CD4-positive, alpha-beta T cell (primary cell): ENCODE data around the gene MAL. TPM values are rescaled to one million over a fixed set of nuclear protein-coding genes. Genes with fewer than 3 reads are reported as not detected.

Source experiments
- ATAC-seq: fragments of 200-7000 bp; cut with Tn5 transposase; one replicate; pipeline ENCODE4 v1.10.0; 2022; ENCODE audit warnings: mild to moderate bottlenecking; ENCODE audit not compliant: poor library complexity
- CTCF ChIA-PET: fragments of 350-600 bp; sonication (Branson Sonifier 250); formaldehyde crosslinking; loops from one replicate; lab custom pipeline; 2021; ENCODE audit warnings: antibody characterized with exemption, inconsistent platforms; lab: Charles Lee
- POLR2A ChIA-PET: fragments of 350-600 bp; sonication (Branson Sonifier 250); formaldehyde crosslinking; loops from one replicate; lab custom pipeline; 2021; ENCODE audit warnings: antibody characterized with exemption, inconsistent platforms; lab: Charles Lee
- DNase-seq, 14 experiments: peaks; one replicate each; pipeline ENCODE4 v3.0.0-alpha.2; 2013 to 2020; ENCODE audit warnings: mixed read lengths in 2 of 14
- H3K27ac ChIP-seq, 2 donors: one replicate each; pipeline versions ENCODE4 v1.5.1 to v1.7.0; 2013; ENCODE audit warnings: low read length in 2 of 2, low read depth in 1 of 2, mild to moderate bottlenecking in 1 of 2
- H3K27me3 ChIP-seq, 2 experiments: 1 replicate in 1 of 2; 2 replicates in 1 of 2; pipeline versions ENCODE4 v1.6.1 to v1.7.0; 2013; ENCODE audit warnings: low read length in 2 of 2, control low read depth in 1 of 2, mild to moderate bottlenecking in 1 of 2, moderate library complexity in 1 of 2; ENCODE audit not compliant: insufficient read depth in 2 of 2, control insufficient read depth in 1 of 2
- H3K36me3 ChIP-seq: one replicate; pipeline ENCODE4 v1.6.1; 2013; ENCODE audit warnings: low read length, control low read depth; ENCODE audit not compliant: insufficient read depth
- H3K4me1 ChIP-seq: one replicate; pipeline ENCODE4 v1.6.1; 2013; ENCODE audit warnings: low read length, control low read depth; ENCODE audit not compliant: insufficient read depth
- H3K4me3 ChIP-seq: one replicate; pipeline ENCODE4 v1.5.1; 2013; ENCODE audit warnings: mild to moderate bottlenecking, low read length, moderate library complexity
- H3K9me3 ChIP-seq, 2 experiments: 1 replicate in 1 of 2; 2 replicates in 1 of 2; pipeline versions ENCODE4 v1.6.1 to v1.7.0; 2013; ENCODE audit warnings: low read length in 2 of 2, mild to moderate bottlenecking in 2 of 2, control low read depth in 1 of 2, moderate library complexity in 1 of 2; ENCODE audit not compliant: control insufficient read depth in 1 of 2, insufficient read depth in 1 of 2
- H3K27ac Mint-ChIP-seq: one replicate; pipeline ENCODE4 v1.8.0; 2020; ENCODE audit warnings: mixed read lengths
- H3K27me3 Mint-ChIP-seq: one replicate; pipeline ENCODE4 v1.8.0; 2021; ENCODE audit warnings: mixed read lengths
- H3K36me3 Mint-ChIP-seq: one replicate; pipeline ENCODE4 v1.8.0; 2021; ENCODE audit warnings: low read depth, mixed read lengths
- H3K4me1 Mint-ChIP-seq: one replicate; pipeline ENCODE4 v1.8.0; 2021; ENCODE audit warnings: low read depth, mixed read lengths
- H3K4me3 Mint-ChIP-seq: one replicate; pipeline ENCODE4 v1.8.0; 2020; ENCODE audit warnings: mild to moderate bottlenecking, mixed read lengths
- H3K9me3 Mint-ChIP-seq: one replicate; pipeline ENCODE4 v1.8.0; 2020; ENCODE audit warnings: mixed read lengths
- intact Hi-C, 2 experiments: fragments of 100-400 bp; cut with DNase I in 1 of 2; cut with micrococcal nuclease in 1 of 2; formaldehyde crosslinking; loops; one replicate each; pipeline versions ENCODE4 v1.15.1 to v1.9.0; 2023 to 2025; cut with DNase I, micrococcal nuclease
- total RNA-seq, 174 experiments: library from RNA in 2 of 174; stranded (reverse) in 2 of 174; gene quantifications; one replicate each; pipeline ENCODE4 v1.2.3 and lab custom pipeline; 2021 to 2026
- TF ChIP-seq, protein P1 (sequence below): fragments of 200-600 bp; IDR thresholded peaks from one replicate; pipeline ENCODE4 v1.8.0; 2022; ENCODE audit warnings: antibody characterized with exemption, mild to moderate bottlenecking

Gene MAL
- total RNA-seq, 2 experiments from 2014 or later: 101 to 102 TPM

DNA sequence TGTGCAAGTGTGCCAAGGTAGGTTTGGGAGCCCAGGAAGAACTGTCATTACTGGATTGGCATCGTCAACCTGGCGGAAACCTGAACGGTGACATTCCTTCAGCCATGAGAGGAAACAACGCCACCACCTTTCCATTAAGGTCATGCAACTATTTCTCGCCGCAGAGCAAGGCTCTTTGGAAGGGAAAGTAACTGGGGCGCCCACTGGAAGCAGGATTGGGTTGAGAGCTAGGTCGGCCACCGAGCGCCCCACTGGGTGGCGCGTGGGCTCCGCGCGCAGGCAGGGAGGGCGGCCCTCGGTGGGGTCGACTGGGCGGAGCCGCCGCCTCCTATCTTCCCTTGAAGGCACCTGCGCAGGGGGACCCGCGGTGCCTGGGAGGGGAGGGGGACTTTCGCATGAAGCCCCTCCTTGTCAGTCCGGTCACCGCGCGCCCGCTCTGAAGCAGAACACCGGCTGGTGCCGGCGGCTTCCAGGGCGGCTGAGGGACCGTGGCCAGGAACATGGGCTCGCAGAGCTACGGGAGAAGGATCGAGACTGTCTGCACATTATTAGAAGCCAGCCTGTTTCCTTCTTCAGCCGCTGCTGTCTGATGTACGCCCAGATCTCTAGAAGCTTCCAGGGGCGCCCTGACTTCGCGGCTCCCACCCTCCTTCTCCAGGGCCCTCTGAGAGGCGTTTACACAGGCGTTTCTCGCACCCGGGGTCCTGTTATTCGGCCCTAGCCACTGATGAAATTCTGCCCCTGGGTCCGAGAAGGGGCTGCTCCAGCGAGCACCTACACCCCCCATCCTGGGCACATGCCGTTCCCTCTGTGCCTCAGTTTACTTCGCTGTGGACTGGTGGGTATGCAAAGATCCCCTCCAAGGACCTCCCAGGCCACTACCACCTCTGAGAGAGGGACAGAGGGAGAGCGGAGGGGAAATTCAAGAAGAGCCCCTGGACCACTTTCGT lies 27.3 kb upstream of the MAL start:
- Mint-ChIP-seq H3K27ac (no peak overlapping the region), H3K9me3 (no peaks in the 10 kb centered on the region), H3K27me3 (peaks cover 39% of the 10 kb centered on the region), H3K36me3 (no peaks in the 10 kb centered on the region), H3K4me1 (no peaks in the 10 kb centered on the region), H3K4me3 (no peak overlapping the region)
- no peak overlapping the region for H3K4me3 ChIP-seq
- peaks cover 13 to 24% of the 10 kb centered on the region in 2 experiments for H3K27me3 ChIP-seq
- H3K36me3 ChIP-seq: no peaks in the 10 kb centered on the region
- DNase-seq (peak in 1 of 14 experiments; percentile 11), ATAC-seq (no peak)
- peaks cover 0 to 19% of the 10 kb centered on the region in 2 experiments for H3K9me3 ChIP-seq
- no peak overlapping the region for H3K27ac ChIP-seq
- CTCF ChIA-PET: no interaction called here
- TF ChIP-seq, protein P1, sequence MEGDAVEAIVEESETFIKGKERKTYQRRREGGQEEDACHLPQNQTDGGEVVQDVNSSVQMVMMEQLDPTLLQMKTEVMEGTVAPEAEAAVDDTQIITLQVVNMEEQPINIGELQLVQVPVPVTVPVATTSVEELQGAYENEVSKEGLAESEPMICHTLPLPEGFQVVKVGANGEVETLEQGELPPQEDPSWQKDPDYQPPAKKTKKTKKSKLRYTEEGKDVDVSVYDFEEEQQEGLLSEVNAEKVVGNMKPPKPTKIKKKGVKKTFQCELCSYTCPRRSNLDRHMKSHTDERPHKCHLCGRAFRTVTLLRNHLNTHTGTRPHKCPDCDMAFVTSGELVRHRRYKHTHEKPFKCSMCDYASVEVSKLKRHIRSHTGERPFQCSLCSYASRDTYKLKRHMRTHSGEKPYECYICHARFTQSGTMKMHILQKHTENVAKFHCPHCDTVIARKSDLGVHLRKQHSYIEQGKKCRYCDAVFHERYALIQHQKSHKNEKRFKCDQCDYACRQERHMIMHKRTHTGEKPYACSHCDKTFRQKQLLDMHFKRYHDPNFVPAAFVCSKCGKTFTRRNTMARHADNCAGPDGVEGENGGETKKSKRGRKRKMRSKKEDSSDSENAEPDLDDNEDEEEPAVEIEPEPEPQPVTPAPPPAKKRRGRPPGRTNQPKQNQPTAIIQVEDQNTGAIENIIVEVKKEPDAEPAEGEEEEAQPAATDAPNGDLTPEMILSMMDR: no peak
- POLR2A ChIA-PET: no interaction called here
- intact Hi-C loops: no loop called here
- H3K4me1 ChIP-seq: no peaks in the 10 kb centered on the region

DNA sequence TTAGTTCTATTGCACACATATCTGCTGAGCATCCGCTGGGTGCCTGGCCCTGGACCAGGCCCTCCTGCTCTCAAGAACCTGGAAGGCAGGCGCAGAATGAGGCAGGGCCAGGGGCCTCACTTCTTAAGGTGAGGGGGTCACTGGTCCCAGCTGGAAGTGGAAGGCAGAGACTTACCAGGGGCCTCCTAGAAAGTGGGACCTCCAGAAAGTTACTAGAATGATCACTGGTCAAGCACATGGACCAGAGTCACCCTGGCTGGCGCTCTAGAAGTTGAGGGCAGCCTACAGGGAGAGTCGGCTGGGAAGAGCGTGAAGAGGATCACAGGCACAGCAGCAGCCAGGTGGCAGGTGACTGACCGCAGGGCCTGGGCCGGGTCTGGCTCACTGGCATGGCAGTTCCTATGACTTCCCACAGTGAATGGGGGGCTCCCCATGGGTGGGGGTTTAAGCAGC lies 26.1 kb upstream of the MAL start:
- Mint-ChIP-seq H3K4me1 (no peaks in the 10 kb centered on the region), H3K9me3 (no peaks in the 10 kb centered on the region), H3K4me3 (no peak overlapping the region), H3K36me3 (no peaks in the 10 kb centered on the region), H3K27ac (no peak overlapping the region), H3K27me3 (peaks cover 37% of the 10 kb centered on the region)
- TF ChIP-seq, protein P1: no peak
- POLR2A ChIA-PET: no interaction called here
- Histone ChIP-seq H3K27me3 (peaks cover 13 to 24% of the 10 kb centered on the region in 2 experiments), H3K36me3 (no peaks in the 10 kb centered on the region), H3K27ac (no peak overlapping the region), H3K9me3 (peaks cover 0 to 19% of the 10 kb centered on the region in 2 experiments), H3K4me1 (no peaks in the 10 kb centered on the region), H3K4me3 (no peak overlapping the region)
- no peak for ATAC-seq
- intact Hi-C loops: no loop called here
- CTCF ChIA-PET: no interaction called here
- DNase-seq: no peak

DNA sequence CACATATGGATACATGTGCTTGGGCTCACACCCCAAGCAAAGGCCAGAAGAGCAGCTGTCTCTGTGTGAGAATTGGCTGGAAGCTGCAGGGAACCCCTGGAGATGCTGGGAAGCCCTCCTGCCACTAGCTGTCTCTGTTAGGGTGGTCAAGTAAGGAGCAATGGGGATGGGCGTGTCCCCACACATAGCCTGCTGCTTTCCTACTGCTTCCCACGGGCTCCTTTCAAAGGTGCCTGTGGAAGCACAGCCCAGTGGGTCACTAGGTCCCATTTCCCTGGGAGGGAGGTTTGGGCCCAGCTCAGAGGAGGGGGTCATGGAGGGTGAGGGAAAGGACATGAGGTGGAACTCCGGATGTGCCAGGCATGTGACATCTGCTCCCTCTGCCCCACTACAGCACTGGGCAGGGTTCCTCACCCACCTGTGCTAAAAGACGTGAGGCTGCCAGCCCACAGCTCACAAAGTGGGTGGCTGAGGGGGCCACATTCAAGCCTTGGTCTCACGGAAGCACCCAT lies 24.4 kb upstream of the MAL start:
- H3K9me3 Mint-ChIP-seq: no peaks in the 10 kb centered on the region

More for the DNA sequence above, 24.4 kb upstream of the MAL start:
- Mint-ChIP-seq H3K27me3 (peaks cover 37% of the 10 kb centered on the region), H3K4me3 (no peak overlapping the region), H3K4me1 (no peaks in the 10 kb centered on the region), H3K27ac (no peak overlapping the region), H3K36me3 (no peaks in the 10 kb centered on the region)
- Histone ChIP-seq H3K4me1 (no peaks in the 10 kb centered on the region), H3K4me3 (no peak overlapping the region), H3K27ac (no peak overlapping the region), H3K27me3 (peaks cover 12 to 24% of the 10 kb centered on the region in 2 experiments), H3K36me3 (no peaks in the 10 kb centered on the region), H3K9me3 (peaks cover 0 to 15% of the 10 kb centered on the region in 2 experiments)
- TF ChIP-seq, protein P1: no peak
- intact Hi-C loops: no loop called here
- POLR2A ChIA-PET: no interaction called here
- DNase-seq: no peak
- ATAC-seq: no peak
- CTCF ChIA-PET: no interaction called here
